Spleen (tissue), 7 donors: Measurements from ENCODE around the gene CCNJL.

Experiments used
- CTCF ChIP-seq, 11 experiments: fragments of 200-600 bp in 7 of 11; fragments of 450-650 bp in 4 of 11; sonication (generic) in 4 of 11; IDR thresholded peaks in 8 of 11; conservative IDR thresholded peaks in 3 of 11; 1 replicate in 7 of 11; 2 replicates in 4 of 11; pipeline versions ENCODE4 v1.4.0 to v1.8.0; 2016 to 2021; ENCODE audit warnings: antibody characterized with exemption in 11 of 11, inconsistent platforms in 4 of 11, mild to moderate bottlenecking in 1 of 11
- POLR2A ChIP-seq, 3 donors: fragments of 450-650 bp; IDR thresholded peaks; one replicate each; pipeline ENCODE4 v1.5.1; 2017; ENCODE audit warnings: antibody characterized with exemption in 3 of 3, mild to moderate bottlenecking in 1 of 3
- POLR2AphosphoS5 ChIP-seq, 3 donors: sonication (generic); formaldehyde crosslinking; IDR thresholded peaks; one replicate each; pipeline ENCODE4 v1.5.1; 2017; ENCODE audit warnings: antibody characterized with exemption in 3 of 3
- donor health status: DM: no; HTN: no; CAD: no; lungs with moderate emphysema.
- donor health status: DM: no; HTN: no; CAD: no.
- donor health status: DM: no; HTN: no; CAD: no.

DNA sequence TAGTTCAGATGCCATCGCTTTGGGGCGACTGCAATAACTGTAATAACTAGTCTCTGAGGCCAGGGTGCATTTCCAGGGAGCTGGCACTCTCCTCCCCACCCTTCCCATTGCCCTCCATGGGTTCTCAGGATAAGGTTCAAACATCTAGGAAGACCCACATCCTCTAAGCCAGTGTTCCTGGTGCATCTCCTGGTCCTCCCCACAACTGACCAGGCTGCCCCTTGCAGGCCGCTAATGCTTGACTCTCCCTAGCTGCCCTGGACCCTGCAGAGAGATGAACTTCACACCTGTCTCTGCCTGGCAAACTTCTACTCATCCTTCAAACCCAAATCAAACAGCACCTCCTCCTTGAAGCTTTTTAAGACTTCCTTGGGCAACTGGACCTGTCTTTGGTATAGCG lies 15.9 kb downstream of the CCNJL start:
- TF ChIP-seq CTCF (IDR thresholded peaks at IDR 0.05 in 8 of 11, conservative IDR thresholded peaks at IDR 0.05 in 3 of 11) (no peak), POLR2A (IDR thresholded peaks at IDR 0.05) (no peak), POLR2AphosphoS5 (IDR thresholded peaks at IDR 0.05) (no peak)
